Activated CD8-positive, alpha-beta memory T cell treated with anti-CD3 and anti-CD28 coated beads for 1 hour (primary cell): ENCODE results near the gene SFMBT2.

Experiments used
- DNase-seq, 2 donors: peaks; one replicate each; pipeline ENCODE4 v3.0.0-alpha.2; 2020; ENCODE audit warnings: low read depth in 1 of 2; ENCODE audit errors: extremely low read depth in 1 of 2

SFMBT2 gene

GRCh38 chr10:7275761-7276440, 134.9 kb downstream of the SFMBT2 start:
- no peak for DNase-seq

GRCh38 chr10:7274293-7274692, 136.5 kb downstream of the SFMBT2 start:
- no peak for DNase-seq

DNA sequence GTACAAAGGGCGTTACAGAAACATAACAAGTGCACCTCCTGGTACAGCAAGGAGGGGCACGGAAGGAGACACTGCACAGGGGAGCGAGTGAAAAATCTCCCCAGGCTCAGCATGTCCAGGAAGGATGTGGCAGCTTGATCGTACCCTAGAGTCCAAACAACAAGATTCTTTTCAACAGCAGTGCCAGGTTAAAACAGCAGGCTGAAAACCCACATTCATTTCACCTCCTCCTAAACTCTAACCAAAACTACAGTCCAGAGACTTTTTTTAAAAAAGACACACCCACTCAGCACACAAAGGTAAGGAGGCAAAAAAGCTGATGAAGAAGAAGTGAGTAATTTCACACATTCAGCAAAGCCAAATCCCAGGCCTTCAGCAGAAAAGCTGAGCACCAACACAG, 138.8 kb downstream of the SFMBT2 start:
- DNase-seq, result no peak

GRCh38 chr10:7269988-7270387, 140.8 kb downstream of the SFMBT2 start:
- DNase-seq, result no peak

DNA sequence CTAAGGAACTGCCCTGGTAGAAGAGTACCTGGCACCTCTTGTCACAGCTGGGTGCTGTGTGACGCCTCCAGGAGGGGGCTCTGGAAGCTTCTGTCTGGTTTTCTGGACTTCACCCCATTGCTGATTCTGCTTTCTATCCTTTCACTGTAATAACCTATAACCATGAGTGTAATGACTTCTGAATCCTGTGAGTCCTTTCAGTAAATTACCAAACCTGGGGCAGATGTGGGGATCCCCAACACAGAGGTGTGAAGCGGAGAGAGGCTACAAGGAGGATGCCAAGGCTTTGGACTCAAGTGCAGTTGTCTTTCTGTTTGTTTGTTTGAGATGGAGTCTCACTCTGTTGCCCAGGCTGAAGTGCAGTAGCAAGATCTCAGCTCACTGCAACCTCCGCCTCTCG, 143.7 kb downstream of the SFMBT2 start:
- no peak for DNase-seq

DNA sequence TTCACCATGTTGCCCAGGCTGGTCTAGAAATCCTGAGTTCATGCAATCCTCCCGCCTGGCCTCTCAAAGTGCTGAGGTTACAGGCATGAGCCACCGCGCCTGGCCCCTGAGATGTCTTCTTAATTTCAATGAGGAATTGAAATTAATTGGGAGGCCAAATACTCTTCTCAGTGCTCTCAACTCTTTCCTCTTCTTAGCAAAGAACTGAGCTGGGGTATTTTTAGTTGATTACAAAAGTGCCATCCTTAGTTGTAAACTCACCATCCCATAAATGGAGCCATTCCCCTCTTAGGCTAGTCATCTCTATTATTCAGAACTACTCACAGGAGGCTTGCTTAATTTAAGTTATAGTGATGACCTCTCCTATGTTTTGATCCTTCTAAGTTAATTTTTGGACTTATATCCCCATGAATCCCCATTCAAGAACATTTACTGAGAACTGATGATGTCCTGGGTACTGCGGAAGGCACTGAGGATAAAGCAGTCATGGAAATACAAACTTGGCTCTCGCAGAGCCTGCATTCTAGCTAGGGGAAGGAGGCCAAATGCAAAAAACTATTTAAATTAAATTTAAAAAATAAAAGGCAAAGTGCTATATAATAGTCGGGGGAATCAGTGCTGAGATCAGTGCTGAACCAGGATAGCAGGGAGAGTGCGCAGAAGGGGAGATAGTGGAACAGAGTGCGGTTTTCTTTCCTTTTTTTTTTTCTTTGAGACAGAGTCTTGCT, 145.3 kb downstream of the SFMBT2 start:
- no peak for DNase-seq

DNA sequence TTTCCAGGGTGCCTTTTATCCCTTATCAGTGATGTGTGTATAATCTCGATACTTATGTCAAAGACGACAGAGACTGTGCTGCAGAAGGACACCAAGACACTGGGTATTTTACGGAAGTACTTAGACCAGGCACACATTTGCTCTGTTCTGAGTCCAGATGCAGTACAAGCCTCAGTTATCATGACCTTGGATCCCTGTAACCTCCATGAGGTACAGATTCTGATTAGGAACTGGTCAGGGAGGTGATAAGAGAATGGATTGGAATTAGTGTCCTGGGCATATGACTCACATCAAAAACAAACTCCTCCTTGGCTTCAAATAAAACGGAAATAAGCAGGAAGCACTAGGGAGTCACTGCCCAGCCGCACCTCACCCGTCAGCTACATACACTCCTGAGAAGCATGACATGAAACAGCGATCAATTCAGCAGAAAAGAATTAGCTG, 146.5 kb downstream of the SFMBT2 start:
- no peak for DNase-seq

DNA sequence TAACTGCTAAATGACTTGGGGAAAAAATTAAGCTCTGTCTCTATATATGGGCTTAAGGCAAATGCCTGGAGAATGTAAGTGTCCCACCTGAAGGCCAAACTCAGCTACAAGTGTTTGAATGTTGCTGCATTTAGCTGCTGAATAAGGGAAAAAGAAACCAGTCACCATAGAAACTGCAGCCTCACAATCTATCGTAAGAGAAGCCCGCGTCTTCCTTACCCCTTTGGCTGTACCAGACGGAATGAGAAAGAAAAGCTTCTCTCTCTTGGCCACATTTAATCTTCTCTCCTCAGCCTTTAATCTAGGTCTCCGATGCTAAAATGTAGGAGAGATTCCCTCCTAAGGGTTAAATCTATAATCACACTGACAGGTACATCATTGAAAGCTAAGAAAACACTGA, 147.2 kb downstream of the SFMBT2 start:
- DNase-seq, result no peak

- DNase-seq, result no peak
These were observed 149.5 kb downstream of the SFMBT2 start for GRCh38 chr10:7261351-7261750.

DNA sequence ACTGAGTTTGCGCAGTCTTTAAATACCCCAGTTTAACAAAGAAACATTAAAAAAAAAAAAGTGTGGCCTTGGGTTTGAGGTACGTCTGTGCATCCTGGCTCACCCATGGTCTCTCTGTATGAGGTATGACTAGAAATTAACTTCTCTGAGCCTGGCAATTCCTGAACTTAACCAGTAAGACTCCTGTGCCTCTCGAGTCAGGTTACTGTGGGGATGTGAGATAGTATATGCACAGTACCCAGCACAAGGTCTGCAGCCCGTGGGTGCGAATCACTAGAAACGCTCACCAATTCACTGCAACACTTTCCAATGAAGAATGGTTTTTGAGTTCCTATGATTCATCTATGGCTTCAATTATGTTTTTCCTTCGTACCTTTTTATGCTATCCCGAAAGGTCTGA, 149.9 kb downstream of the SFMBT2 start:
- no peak for DNase-seq

GRCh38 chr10:7260412-7260900, 150.4 kb downstream of the SFMBT2 start:
- no peak for DNase-seq

DNA sequence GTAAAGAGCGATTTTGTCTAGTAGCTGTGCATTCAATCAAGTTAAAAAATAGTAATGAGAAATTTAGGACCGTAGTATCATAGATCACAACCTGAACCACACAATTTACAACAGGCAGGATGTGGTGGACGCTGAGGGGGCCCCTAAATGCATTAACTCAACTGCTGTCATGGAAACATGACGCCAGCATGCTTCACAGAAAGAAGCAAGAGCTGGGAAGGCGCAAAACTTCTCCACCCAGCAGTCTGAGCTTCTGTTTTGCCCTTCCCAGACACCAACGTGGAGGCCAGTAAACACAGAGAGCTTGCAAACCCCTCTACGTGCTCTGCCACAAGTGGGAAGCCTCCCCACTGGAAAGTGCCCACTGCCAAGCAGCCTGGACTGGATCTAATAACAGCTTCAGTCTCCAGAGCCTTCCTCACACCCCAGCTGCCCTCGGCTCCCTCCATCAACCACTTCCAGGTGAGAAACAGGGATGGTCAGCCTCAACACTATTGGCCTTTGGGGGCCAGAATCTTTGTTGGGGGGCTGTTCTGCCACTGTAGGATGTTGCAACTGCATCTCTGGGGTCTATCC, 151.8 kb downstream of the SFMBT2 start:
- DNase-seq, result peak; percentile 48 to 60

GRCh38 chr10:7255517-7255916, 155.3 kb downstream of the SFMBT2 start:
- no peak for DNase-seq

DNA sequence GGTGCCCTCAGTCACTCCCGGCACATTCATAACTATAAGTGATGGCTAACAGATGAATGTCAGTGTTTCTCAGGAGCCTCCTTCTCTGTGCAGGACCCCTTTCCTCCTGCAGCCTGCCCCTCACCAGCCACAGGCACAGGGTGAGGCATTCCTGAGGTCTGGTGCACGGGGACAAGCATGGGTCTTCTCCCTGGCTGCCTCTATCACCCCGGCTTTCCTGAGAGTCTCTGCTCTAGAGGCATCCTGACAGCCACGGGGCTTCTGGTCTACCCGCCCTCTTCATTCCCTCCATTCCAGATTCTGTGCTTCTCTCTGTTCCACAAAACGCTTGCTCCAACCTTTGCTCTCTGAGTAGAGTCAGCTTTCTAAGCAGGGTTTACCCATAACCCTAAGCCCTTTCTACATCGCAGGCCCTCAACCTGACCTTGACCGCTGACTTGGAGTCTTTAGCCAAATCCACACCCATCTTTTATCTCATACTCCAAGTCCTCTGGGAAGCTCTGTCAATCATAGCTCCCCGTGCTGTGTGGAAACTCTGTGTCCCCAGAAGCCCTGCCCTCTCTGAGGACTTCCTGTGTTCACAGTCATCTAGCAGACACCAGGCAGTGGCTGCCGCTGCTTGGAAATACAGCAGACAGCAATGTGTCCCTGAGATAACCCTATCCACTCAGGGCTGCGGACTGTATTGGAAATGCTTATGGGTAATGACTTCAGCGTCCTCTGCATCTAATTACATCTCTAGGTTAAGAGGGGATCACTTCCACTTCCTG, 159.0 kb downstream of the SFMBT2 start:
- no peak for DNase-seq

DNA sequence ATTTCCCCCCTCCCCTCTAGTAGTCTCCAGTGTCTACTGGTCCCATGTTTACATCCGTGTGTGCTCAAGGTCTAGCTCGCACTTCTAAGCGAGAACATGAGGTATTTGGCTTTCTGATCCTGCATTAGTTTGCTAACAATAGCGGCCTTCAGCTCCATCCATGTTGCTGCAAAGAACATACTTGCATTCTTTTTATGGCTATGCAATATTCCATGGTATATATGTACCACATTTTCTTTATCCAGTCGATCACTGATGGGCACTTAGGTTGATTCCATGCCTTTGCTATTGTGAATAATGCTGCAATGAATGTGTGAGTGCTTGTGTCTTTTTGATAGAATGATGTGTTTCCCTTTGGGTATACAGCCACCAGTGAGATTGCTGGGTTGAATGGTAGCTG, 160.6 kb downstream of the SFMBT2 start:
- no peak for DNase-seq

DNA sequence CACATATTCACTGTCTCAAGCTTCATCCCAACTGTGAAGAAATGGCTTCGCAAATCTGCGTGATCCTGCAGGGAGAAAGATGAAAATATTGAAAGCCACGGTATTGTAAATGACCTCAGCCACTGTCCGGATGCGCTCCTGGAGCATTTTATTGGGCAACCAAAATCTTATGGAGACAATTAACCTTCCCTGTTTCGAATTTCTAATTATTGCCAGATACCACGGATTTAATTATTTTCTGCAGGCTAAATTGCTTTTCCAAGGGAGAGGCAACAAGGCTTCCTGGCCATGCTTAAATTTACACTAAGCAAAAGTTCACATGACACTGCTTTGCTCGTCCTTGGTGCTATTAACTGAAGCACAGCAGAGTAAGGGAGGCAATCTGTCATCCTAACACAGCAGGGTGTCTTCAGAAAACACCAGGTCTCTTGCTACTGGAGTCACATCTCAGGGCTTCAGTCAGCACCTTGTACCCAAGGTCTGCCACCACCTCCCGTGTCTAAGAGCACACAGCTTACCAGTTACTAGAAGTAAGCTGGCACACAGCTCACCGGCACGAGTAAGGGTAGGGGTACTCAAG, 162.2 kb downstream of the SFMBT2 start:
- no peak for DNase-seq

DNA sequence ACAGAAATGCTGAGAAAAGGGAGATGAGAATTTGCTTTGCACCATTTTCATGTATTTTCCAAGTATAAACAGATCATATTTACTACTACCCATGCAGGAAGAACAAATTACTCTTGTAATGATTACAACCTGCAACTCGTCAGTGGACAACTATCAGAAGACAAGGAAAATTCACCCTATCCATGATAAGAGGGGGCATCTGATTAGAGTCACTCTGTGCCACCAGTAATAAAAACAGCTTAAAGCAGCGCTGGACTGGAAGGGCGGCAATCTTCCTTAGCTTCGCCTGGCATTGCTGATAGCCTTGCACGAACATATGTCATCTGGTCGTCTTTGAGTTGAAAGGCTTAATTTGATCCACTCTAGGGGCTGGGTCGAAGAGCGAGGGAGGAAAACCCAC, 162.7 kb downstream of the SFMBT2 start:
- no peak for DNase-seq

- DNase-seq, result no peak
These were observed 165.3 kb downstream of the SFMBT2 start for GRCh38 chr10:7245505-7245904.

GRCh38 chr10:7243873-7244272, 167.0 kb downstream of the SFMBT2 start:
- no peak for DNase-seq

DNA sequence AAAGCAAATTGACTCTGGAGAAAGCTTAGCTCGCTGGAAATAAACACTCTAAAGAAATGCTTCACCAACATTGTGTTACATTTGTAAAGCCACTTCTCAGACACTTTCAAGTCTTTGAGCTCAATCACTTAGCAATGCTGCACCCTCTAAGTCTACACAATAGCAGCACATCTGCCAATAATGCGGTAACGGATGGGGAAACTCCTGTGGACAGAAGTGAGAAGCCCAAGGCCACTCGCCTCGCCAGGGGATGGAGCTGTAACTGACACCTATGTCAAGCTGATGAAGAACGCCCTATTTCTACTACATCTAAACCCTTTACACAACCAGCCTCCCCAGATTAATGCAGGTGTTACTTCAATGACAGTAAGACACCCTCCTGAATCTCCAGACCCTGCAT, 167.7 kb downstream of the SFMBT2 start:
- DNase-seq, result no peak
